H1 (cell line): ENCODE measurements around the gene LBR. TPM values are rescaled to one million over a fixed set of nuclear protein-coding genes. Genes with fewer than 3 reads are reported as not detected.
A peak's percentile ranks its signal among the peaks of the same experiment; 100 is the strongest.

Source experiments
- ASH2L ChIP-seq: fragments of 200-600, 300-600 bp; sonication (generic); IDR thresholded peaks from one replicate; pipeline ENCODE4 v1.7.1; 2017; ENCODE audit warnings: low read length
- ATF2 ChIP-seq: IDR thresholded peaks from 2 replicates; pipeline ENCODE4 v1.6.1; 2012; ENCODE audit warnings: low read length, inconsistent platforms
- ATF3 ChIP-seq: IDR thresholded peaks from 2 replicates; pipeline ENCODE4 v1.6.1; 2011; ENCODE audit warnings: low read depth, mild to moderate bottlenecking, low read length; ENCODE audit not compliant: insufficient read depth
- BRCA1 ChIP-seq: IDR thresholded peaks from 2 replicates; pipeline ENCODE4 v1.6.1; 2012; ENCODE audit warnings: low read depth, low read length, improper control_type of control experiment
- CHD2 ChIP-seq: IDR thresholded peaks from 2 replicates; pipeline ENCODE4 v1.6.1; 2012; ENCODE audit warnings: low read length, improper control_type of control experiment
- CTCF ChIP-seq, 3 experiments: IDR thresholded peaks; 1 replicate in 2 of 3; 2 replicates in 1 of 3; pipeline versions ENCODE4 v1.5.1 to v1.6.1; 2011; ENCODE audit warnings: low read length in 3 of 3, mild to moderate bottlenecking in 3 of 3, inconsistent platforms in 2 of 3, low read depth in 1 of 3, moderate library complexity in 1 of 3; ENCODE audit not compliant: insufficient read depth in 1 of 3; ENCODE audit errors: control extremely low read depth in 1 of 3
- FOSL1 ChIP-seq: IDR thresholded peaks from 2 replicates; pipeline ENCODE4 v1.6.1; 2011; ENCODE audit warnings: mild to moderate bottlenecking, low read depth, low read length, moderate library complexity; ENCODE audit not compliant: insufficient read depth
- GTF2F1 ChIP-seq: IDR thresholded peaks from 2 replicates; pipeline ENCODE4 v1.6.1; 2012; ENCODE audit warnings: low read depth, low read length, improper control_type of control experiment, borderline replicate concordance
- HDAC6 ChIP-seq: IDR thresholded peaks from one replicate; pipeline ENCODE4 v1.7.1; 2012; ENCODE audit warnings: low read depth, mild to moderate bottlenecking, inconsistent platforms, low read length, moderate library complexity
- JUND ChIP-seq: IDR thresholded peaks from 2 replicates; pipeline ENCODE4 v1.6.1; 2011; ENCODE audit warnings: mild to moderate bottlenecking, improper control_type of control experiment, low read length
- MAFK ChIP-seq: IDR thresholded peaks from 2 replicates; pipeline ENCODE4 v1.6.1; 2012; ENCODE audit warnings: low read depth, mild to moderate bottlenecking, improper control_type of control experiment, low read length
- NANOG ChIP-seq: IDR thresholded peaks from 2 replicates; pipeline ENCODE4 v1.6.1; 2011; ENCODE audit warnings: low read length, low read depth, mild to moderate bottlenecking, inconsistent platforms; ENCODE audit not compliant: insufficient read depth, poor library complexity, severe bottlenecking
- PHF8 ChIP-seq: fragments of 200-600 bp; sonication (generic); conservative IDR thresholded peaks from 2 replicates; pipeline ENCODE4 v1.7.1; 2012; ENCODE audit warnings: low read depth, mild to moderate bottlenecking, inconsistent platforms, low read length, moderate library complexity
- POLR2A ChIP-seq, 2 experiments: IDR thresholded peaks; 1 replicate in 1 of 2; 2 replicates in 1 of 2; pipeline ENCODE4 v1.6.1; 2011; ENCODE audit warnings: low read depth in 2 of 2, low read length in 2 of 2, mild to moderate bottlenecking in 2 of 2; ENCODE audit errors: control extremely low read depth in 1 of 2
- RAD21 ChIP-seq, 2 experiments: IDR thresholded peaks in 1 of 2; conservative IDR thresholded peaks in 1 of 2; 2 replicates each; pipeline ENCODE4 v1.6.1; 2011; ENCODE audit warnings: low read depth in 2 of 2, low read length in 2 of 2, improper control_type of control experiment in 1 of 2, inconsistent platforms in 1 of 2, mild to moderate bottlenecking in 1 of 2, moderate library complexity in 1 of 2
- RFX5 ChIP-seq: IDR thresholded peaks from 2 replicates; pipeline ENCODE4 v1.6.1; 2011; ENCODE audit warnings: low read depth, low read length, improper control_type of control experiment, borderline replicate concordance
- SP4 ChIP-seq: IDR thresholded peaks from 2 replicates; pipeline ENCODE4 v1.6.1; 2012; ENCODE audit warnings: low read length, inconsistent platforms
- TBP ChIP-seq: IDR thresholded peaks from 2 replicates; pipeline ENCODE4 v1.6.1; 2011; ENCODE audit warnings: low read depth, low read length, improper control_type of control experiment
- YY1 ChIP-seq: IDR thresholded peaks from 2 replicates; pipeline ENCODE4 v1.6.1; 2011; ENCODE audit warnings: low read depth, mild to moderate bottlenecking, low read length
- polyA plus RNA-seq, 7 experiments: library from polyadenylated mRNA; depleted of rRNA in 3 of 7; stranded (reverse) in 5 of 7; unstranded in 2 of 7; fragments of >200 nt in 5 of 7; fragments of 200-250 nt in 2 of 7; gene quantifications; 1 replicate in 5 of 7; 2 replicates in 1 of 7; 4 replicates in 1 of 7; pipeline versions ENCODE4 v1.2.1 to v1.2.3, GENCODE V29; 2011 to 2013; ENCODE audit warnings: missing spikeins in 2 of 7, mixed read lengths in 2 of 7
- total RNA-seq: library from RNA; stranded (reverse); fragmentation: NEBNext Ultra II Directional; extraction: Animal tissue kit (Norgen Biotek cat#: 25700); gene quantifications from 2 replicates; pipeline ENCODE4 v1.2.1, GENCODE V29; 2021

The LBR gene
- total and polyA plus RNA-seq, 2 of the 8 experiments (the other 6 are each of a cell fraction or from before 2014, with no cell fraction given), result 32.1 to 89.8 TPM

GRCh38 chr1:225474986-225475820, 47.4 kb upstream of the LBR start (continued):
- TF ChIP-seq CTCF (IDR thresholded peaks at IDR 0.05; ENCODE audit: control extremely low read depth in 1 of 3, insufficient read depth in 1 of 3, low read depth in 1 of 3, low read length in 3 of 3) (peak; percentile 100), MAFK (no peak), SP4 (no peak), NANOG (no peak), ASH2L (peak; percentile 35), ATF3 (peak; percentile 74; the same call in 1 of the 2 replicates), YY1 (peak; percentile 67), TBP (peak; percentile 55; the same call in 1 of the 2 replicates), PHF8 (no peak), RAD21 (IDR thresholded peaks at IDR 0.05 in 1 of 2, conservative IDR thresholded peaks at IDR 0.05 in 1 of 2; ENCODE audit: low read depth in 2 of 2, low read length in 2 of 2) (peak; percentile 100), HDAC6 (no peak), JUND (peak; percentile 76), FOSL1 (no peak), RFX5 (0 out of 2 replicates have a peak, but pooled peaks have one; percentile 42), ATF2 (no peak), CHD2 (peak; percentile 28; the same call in 1 of the 2 replicates), POLR2A (IDR thresholded peaks at IDR 0.05; ENCODE audit: control extremely low read depth in 1 of 2, low read depth in 2 of 2, low read length in 2 of 2) (no peak), BRCA1 (peak; percentile 49; the same call in 1 of the 2 replicates), GTF2F1 (peak; percentile 89)
